K562 (cell line): ENCODE data around the gene ZFYVE21.

Source experiments
- CEBPG ChIP-seq, 3 experiments: fragments of 200-800 bp in 1 of 3; sonication (Bioruptor generic) in 1 of 3; sonication (generic) in 1 of 3; formaldehyde crosslinking in 1 of 3; IDR thresholded peaks in 2 of 3; conservative IDR thresholded peaks in 1 of 3; 2 replicates each; pipeline versions ENCODE4 v1.6.1 to v1.8.0; 2016 to 2022; ENCODE audit warnings: missing compliant biosample characterization in 2 of 3, missing genetic modification characterization in 2 of 3, mild to moderate bottlenecking in 1 of 3, missing genetic modification reagents in 1 of 3
- CTCF ChIP-seq, 3 experiments: IDR thresholded peaks in 2 of 3; conservative IDR thresholded peaks in 1 of 3; 2 replicates each; pipeline ENCODE4 v1.5.1; 2011 to 2012; ENCODE audit warnings: low read length in 3 of 3, mild to moderate bottlenecking in 3 of 3, control low read depth in 2 of 3, improper control_type of control experiment in 1 of 3, inconsistent platforms in 1 of 3, low read depth in 1 of 3, mixed read lengths in 1 of 3, moderate library complexity in 1 of 3; ENCODE audit not compliant: insufficient read depth in 2 of 3
- EP300 ChIP-seq: IDR thresholded peaks from 2 replicates; pipeline ENCODE4 v1.6.1; 2012; ENCODE audit warnings: low read length, improper control_type of control experiment
- EZH2 ChIP-seq: IDR thresholded peaks from 2 replicates; pipeline ENCODE4 v1.6.1; 2012; ENCODE audit warnings: low read depth, mild to moderate bottlenecking, inconsistent platforms, low read length, borderline replicate concordance
- HDAC8 ChIP-seq: fragments of 450-650 bp; IDR thresholded peaks from 2 replicates; pipeline ENCODE4 v1.6.1; 2016; ENCODE audit warnings: mild to moderate bottlenecking, missing genetic modification characterization, moderate library complexity, missing compliant biosample characterization
- MEF2D ChIP-seq: conservative IDR thresholded peaks from 2 replicates; pipeline ENCODE4 v1.6.1; 2016; ENCODE audit warnings: low read depth, missing genetic modification characterization, missing compliant biosample characterization
- NCOA6 ChIP-seq: fragments of 450-650 bp; IDR thresholded peaks from 2 replicates; pipeline ENCODE4 v1.6.1; 2017; ENCODE audit warnings: mild to moderate bottlenecking
- NFXL1 ChIP-seq: fragments of 450-650 bp; formaldehyde crosslinking; IDR thresholded peaks from 2 replicates; pipeline ENCODE4 v1.4.0; 2021; ENCODE audit warnings: mild to moderate bottlenecking
- POLR2AphosphoS5 ChIP-seq: IDR thresholded peaks from 2 replicates; pipeline ENCODE4 v1.6.1; 2011; ENCODE audit warnings: mild to moderate bottlenecking, low read depth, low read length, moderate library complexity; ENCODE audit not compliant: control insufficient read depth, insufficient read depth
- RBBP5 ChIP-seq: fragments of 200-600 bp; sonication (generic); IDR thresholded peaks from 2 replicates; pipeline ENCODE4 v1.6.1; 2012; ENCODE audit warnings: borderline replicate concordance, mild to moderate bottlenecking, low read length, control low read depth, inconsistent platforms; ENCODE audit not compliant: insufficient read depth, poor library complexity, severe bottlenecking
- ZEB2 ChIP-seq: fragments of 450-650 bp; IDR thresholded peaks from 2 replicates; pipeline ENCODE4 v1.6.1; 2016
- TF ChIP-seq, protein P1 (sequence below): IDR thresholded peaks from 2 replicates; pipeline ENCODE4 v1.6.1; 2016; ENCODE audit warnings: missing genetic modification characterization, missing compliant biosample characterization
- TF ChIP-seq, protein P2 (sequence below): sonication (generic); formaldehyde crosslinking; IDR thresholded peaks from 2 replicates; pipeline ENCODE4 v1.9.0; 2022; ENCODE audit warnings: mild to moderate bottlenecking, missing genetic modification reagents
- TF ChIP-seq, protein P3 (sequence below): sonication (generic); formaldehyde crosslinking; IDR thresholded peaks from 2 replicates; pipeline ENCODE4 v1.5.0; 2020; ENCODE audit warnings: missing genetic modification reagents

DNA sequence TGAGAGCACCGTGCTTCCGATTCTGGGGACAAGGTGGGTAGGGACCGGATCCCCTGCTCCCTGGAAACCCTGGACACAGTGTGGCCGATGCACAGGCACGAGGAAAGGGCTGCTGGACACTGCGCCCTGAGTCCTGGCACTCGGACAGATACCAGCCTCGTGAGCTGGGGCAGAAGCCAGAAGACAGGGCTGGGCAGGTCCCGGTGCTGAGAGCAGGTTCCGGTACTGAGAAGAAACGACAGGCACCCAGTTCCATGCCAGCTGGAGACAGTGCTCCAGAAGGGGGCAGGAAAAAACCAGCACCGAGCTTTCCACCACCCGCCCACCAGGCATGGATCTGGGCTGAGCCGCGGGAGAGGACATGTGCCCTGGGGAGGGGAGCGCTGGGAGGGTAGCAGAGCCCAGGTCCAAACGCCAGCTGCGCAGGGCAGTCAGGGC, 6.8 kb upstream of the ZFYVE21 start:
- TF ChIP-seq, protein P1, sequence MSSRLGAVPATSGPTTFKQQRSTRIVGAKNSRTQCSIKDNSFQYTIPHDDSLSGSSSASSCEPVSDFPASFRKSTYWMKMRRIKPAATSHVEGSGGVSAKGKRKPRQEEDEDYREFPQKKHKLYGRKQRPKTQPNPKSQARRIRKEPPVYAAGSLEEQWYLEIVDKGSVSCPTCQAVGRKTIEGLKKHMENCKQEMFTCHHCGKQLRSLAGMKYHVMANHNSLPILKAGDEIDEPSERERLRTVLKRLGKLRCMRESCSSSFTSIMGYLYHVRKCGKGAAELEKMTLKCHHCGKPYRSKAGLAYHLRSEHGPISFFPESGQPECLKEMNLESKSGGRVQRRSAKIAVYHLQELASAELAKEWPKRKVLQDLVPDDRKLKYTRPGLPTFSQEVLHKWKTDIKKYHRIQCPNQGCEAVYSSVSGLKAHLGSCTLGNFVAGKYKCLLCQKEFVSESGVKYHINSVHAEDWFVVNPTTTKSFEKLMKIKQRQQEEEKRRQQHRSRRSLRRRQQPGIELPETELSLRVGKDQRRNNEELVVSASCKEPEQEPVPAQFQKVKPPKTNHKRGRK, result no peak
- TF ChIP-seq CEBPG (CRISPR knock-in tag; IDR thresholded peaks at IDR 0.05) (no peak), CEBPG (tag; conservative IDR thresholded peaks at IDR 0.05 in 1 of 2, IDR thresholded peaks at IDR 0.05 in 1 of 2) (no peak), CTCF (IDR thresholded peaks at IDR 0.05 in 2 of 3, conservative IDR thresholded peaks at IDR 0.05 in 1 of 3; ENCODE audit: insufficient read depth in 2 of 3, low read depth in 1 of 3, low read length in 3 of 3) (no peak), EP300 (no peak), POLR2AphosphoS5 (no peak), RBBP5 (no peak), EZH2 (no peak), HDAC8 (no peak), NCOA6 (no peak), NFXL1 (CRISPR knock-in tag) (no peak), ZEB2 (no peak), MEF2D (tag) (no peak)
- TF ChIP-seq, protein P2, sequence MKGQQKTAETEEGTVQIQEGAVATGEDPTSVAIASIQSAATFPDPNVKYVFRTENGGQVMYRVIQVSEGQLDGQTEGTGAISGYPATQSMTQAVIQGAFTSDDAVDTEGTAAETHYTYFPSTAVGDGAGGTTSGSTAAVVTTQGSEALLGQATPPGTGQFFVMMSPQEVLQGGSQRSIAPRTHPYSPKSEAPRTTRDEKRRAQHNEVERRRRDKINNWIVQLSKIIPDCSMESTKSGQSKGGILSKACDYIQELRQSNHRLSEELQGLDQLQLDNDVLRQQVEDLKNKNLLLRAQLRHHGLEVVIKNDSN, result no peak
- TF ChIP-seq, protein P3, sequence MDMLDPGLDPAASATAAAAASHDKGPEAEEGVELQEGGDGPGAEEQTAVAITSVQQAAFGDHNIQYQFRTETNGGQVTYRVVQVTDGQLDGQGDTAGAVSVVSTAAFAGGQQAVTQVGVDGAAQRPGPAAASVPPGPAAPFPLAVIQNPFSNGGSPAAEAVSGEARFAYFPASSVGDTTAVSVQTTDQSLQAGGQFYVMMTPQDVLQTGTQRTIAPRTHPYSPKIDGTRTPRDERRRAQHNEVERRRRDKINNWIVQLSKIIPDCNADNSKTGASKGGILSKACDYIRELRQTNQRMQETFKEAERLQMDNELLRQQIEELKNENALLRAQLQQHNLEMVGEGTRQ (CRISPR knock-in tag), result no peak
